Measurements from ENCODE around the gene TSFM. TPM values are rescaled to one million over a fixed set of nuclear protein-coding genes. Genes with fewer than 3 reads are reported as not detected.

Gene TSFM
- total RNA-seq, 1 donor from 2014 or later, result 36.3 TPM

GRCh38 chr12:57846285-57846576, 63.6 kb downstream of the TSFM start:
- intact Hi-C loops (cut with micrococcal nuclease), result loop anchor here (1.0 to 5.0 kb wide), 5 partner anchors 15 to 94 kb away; partner anchors contain the start of genes CDK4, EEF1AKMT3 and METTL1

DNA sequence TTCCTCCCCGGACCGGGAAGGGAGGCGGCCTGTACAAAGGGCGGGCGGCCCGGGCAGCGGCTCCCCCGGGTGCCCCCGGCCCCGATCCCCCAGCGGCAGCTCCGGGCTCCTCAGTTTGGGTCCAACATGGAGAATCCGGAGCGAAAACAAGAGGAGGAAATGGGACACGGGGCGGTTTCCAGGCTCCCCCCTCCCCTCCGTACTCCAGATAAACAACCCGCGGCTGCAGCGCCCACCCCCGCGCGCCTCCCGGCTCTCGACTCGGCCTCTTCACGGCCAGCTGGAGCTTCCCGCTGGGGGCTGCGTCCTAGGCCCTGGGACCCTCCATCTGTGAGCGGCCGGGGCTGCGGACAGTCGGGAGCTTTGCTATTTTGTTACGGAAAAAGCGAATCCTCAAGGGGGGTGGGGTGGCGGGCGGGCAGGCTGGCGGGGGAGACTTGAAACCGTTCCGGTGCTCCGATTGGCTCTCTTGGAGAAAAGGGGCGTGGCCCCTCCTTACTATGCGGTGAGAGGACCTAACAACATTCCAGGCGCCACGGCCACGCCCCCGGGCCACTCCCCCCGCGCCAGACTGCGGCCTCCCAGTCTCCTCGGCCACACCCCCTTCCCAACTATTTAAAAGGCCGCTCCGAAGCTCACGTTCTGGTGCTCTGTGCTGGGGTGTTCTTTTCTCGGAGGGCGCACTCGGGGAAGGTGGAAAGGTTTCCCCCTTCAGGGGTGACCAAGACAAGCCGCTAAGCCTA, 64.2 kb downstream of the TSFM start, which contains the start of gene CTDSP2:
CTDSP2 (minus strand) TSS at position 153 of the 743 bp plus-strand sequence. CDS start 294 bp downstream, outside the sequence.
- intact Hi-C loops (cut with micrococcal nuclease), result loop anchor here (1.0 to 5.0 kb wide), 8 partner anchors 10 to 95 kb away; partner anchors contain the start of genes ATP23, CDK4, EEF1AKMT3 and METTL1

Other genes with a start within 250 kb of the TSFM start
- 85.7 and 88.4 TPM in 2 replicates for gene DCTN2, start 235.6 kb upstream of the TSFM start, total RNA-seq
- 1.3 and 1.6 TPM in 2 replicates for gene KIF5A, start 232.7 kb upstream of the TSFM start, total RNA-seq
- gene PIP4K2C, start 191.6 kb upstream of the TSFM start, total RNA-seq, result 19.7 and 22.8 TPM in 2 replicates
- gene DTX3, start 178.0 kb upstream of the TSFM start, total RNA-seq, result 18.1 and 19.1 TPM in 2 replicates
- gene ARHGEF25, start 171.4 kb upstream of the TSFM start, total RNA-seq, result 0.48 and 1.0 TPM in 2 replicates
- gene B4GALNT1, start 149.6 kb upstream of the TSFM start, total RNA-seq, result 1.5 and 1.9 TPM in 2 replicates
- 137 and 138 TPM in 2 replicates for gene OS9, start 88.7 kb upstream of the TSFM start, total RNA-seq
- 57.1 and 59.4 TPM in 2 replicates for gene AGAP2, start 44.0 kb upstream of the TSFM start, total RNA-seq
- gene TSPAN31, start 37.7 kb upstream of the TSFM start, total RNA-seq, result 17.3 and 17.9 TPM in 2 replicates
- 134 and 138 TPM in 2 replicates for gene CDK4, start 30.5 kb upstream of the TSFM start, total RNA-seq
- gene MARCHF9, start 27.7 kb upstream of the TSFM start, total RNA-seq, result 21.2 and 21.9 TPM in 2 replicates
- gene CYP27B1, start 15.7 kb upstream of the TSFM start, total RNA-seq, result 4.2 and 4.3 TPM in 2 replicates
- 34.8 and 42.7 TPM in 2 replicates for gene METTL1, start 10.7 kb upstream of the TSFM start, total RNA-seq
- 3.1 and 3.3 TPM in 2 replicates for gene EEF1AKMT3, start 10.2 kb upstream of the TSFM start, total RNA-seq
- 4.2 and 4.4 TPM in 2 replicates for gene AVIL, start 35.9 kb downstream of the TSFM start, total RNA-seq
- 111 and 114 TPM in 2 replicates for gene CTDSP2, start 63.9 kb downstream of the TSFM start, total RNA-seq
- 14.0 and 17.1 TPM in 2 replicates for gene ATP23, start 158.8 kb downstream of the TSFM start, total RNA-seq

All from T-helper 2 cell treated with Interferon-gamma antibody and Interleukin-4, amounts not matched to agents 100 ng/mL and 5 ng/mL, for 36 hours (primary cell).